LNCaP clone FGC (cell line): ENCODE measurements around the gene GPAM.

Experiments
- DNase-seq: peaks from one replicate; pipeline ENCODE4 v3.0.0-alpha.2; 2011; ENCODE audit warnings: low read depth
- H3K4me3 ChIP-seq: 2 replicates; pipeline ENCODE4 v1.5.1; 2011; ENCODE audit warnings: mild to moderate bottlenecking, low read depth, low read length, control low read depth
- CTCF ChIP-seq: IDR thresholded peaks from 2 replicates; pipeline ENCODE4 v1.5.1; 2012; ENCODE audit warnings: mild to moderate bottlenecking; ENCODE audit not compliant: control insufficient read depth, insufficient read depth; ENCODE audit errors: extremely low read depth

GPAM gene

GRCh38 chr10:112185959-112186358 is 2.4 kb upstream of the GPAM start:
- no peak for TF ChIP-seq CTCF
- H3K4me3 ChIP-seq, result no peak overlapping the region
- no peak for DNase-seq

DNA sequence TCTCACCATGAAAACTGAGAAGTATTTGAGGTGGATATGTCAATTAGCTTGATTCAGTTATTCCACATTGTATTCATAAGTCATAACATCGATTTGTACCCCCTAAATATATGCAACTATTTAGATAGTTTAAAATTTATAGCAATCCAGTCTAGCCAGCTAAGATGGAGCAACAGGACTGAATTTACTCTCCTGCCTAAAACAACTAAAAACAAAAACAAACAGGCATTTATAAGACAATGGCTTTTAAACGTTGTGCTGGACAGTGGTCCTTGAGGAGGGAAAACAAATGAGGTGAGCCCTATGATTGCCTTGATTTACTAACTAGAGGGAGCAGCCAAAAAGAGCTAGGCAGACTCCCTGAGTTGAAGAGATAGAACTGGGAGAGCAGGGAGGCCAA is 814 bp upstream of the GPAM start:
- DNase-seq, result no peak
- H3K4me3 ChIP-seq, result peak overlapping the region; percentile 97
- no peak for TF ChIP-seq CTCF

GRCh38 chr10:112184052-112184371 is 447 bp upstream of the GPAM start:
- no peak for TF ChIP-seq CTCF
- peak overlapping the region; percentile 97 for H3K4me3 ChIP-seq
- no peak for DNase-seq

DNA sequence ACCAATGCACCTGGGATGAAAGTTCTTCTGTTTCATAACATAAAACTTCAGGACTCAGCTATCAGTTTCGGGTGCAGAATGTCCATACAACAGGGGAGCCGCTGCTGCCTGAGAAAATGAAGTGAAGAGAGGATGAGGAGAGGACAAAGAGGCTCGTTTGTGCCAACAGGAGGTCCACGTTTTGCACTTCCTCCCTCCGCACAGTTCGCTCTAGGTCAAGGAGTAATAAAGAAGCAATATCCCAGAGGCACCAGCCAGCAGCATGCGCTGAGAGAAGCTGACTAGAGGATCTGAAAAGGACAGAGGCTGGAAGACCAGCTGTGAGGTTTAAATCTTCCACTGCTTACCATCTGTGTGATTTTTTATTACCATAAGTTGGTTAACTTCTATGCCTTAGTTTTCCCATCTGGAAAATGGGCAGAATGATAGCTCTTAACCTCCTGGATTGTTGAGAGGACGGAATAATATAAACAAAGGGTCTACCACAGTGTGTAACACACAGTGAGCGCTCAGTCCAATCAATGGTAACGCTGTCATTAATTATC is 709 bp downstream of the GPAM start:
- H3K4me3 ChIP-seq, result peak overlapping the region; percentile 97
- TF ChIP-seq CTCF, result no peak
- DNase-seq, result no peak

- DNase-seq, result no peak
- no peak overlapping the region for H3K4me3 ChIP-seq
- no peak for TF ChIP-seq CTCF
These were observed 6.3 kb downstream of the GPAM start for GRCh38 chr10:112177247-112177646.

GRCh38 chr10:112176543-112176942 is 7.0 kb downstream of the GPAM start:
- DNase-seq, result no peak
- no peak for TF ChIP-seq CTCF
- H3K4me3 ChIP-seq, result no peak overlapping the region

GRCh38 chr10:112175409-112175808 is 8.2 kb downstream of the GPAM start:
- DNase-seq, result no peak
- no peak for TF ChIP-seq CTCF
- no peak overlapping the region for H3K4me3 ChIP-seq
